Measurements from ENCODE around the gene ASPN. TPM values are rescaled to one million over a fixed set of nuclear protein-coding genes. Genes with fewer than 3 reads are reported as not detected.

The ASPN gene
- polyA plus RNA-seq, 3 donors from 2014 or later: not detected

GRCh38 chr9:92496396-92497176, 14.3 kb upstream of the ASPN start:
- DNase-seq: no peak
- no peak overlapping the region for H3K27ac Mint-ChIP-seq
- H3K9me3 Mint-ChIP-seq: no peaks in the 10 kb centered on the region
- no peaks in the 10 kb centered on the region for H3K27me3 Mint-ChIP-seq (ENCODE audit: low read depth in 3 of 3)
- H3K4me3 Mint-ChIP-seq: no peak overlapping the region
- H3K36me3 Mint-ChIP-seq: peaks cover 0 to 4% (median 0%) of the 10 kb centered on the region in 3 donors
- H3K4me1 Mint-ChIP-seq: no peaks in the 10 kb centered on the region

- no peaks in the 10 kb centered on the region for H3K4me1 Mint-ChIP-seq
- no peaks in the 10 kb centered on the region for H3K9me3 Mint-ChIP-seq
- H3K27me3 Mint-ChIP-seq (ENCODE audit: low read depth in 3 of 3): no peaks in the 10 kb centered on the region
- H3K27ac Mint-ChIP-seq: no peak overlapping the region
- DNase-seq: no peak
- H3K4me3 Mint-ChIP-seq: no peak overlapping the region
- H3K36me3 Mint-ChIP-seq: peaks cover 0 to 4% (median 0%) of the 10 kb centered on the region in 3 donors
Observed at GRCh38 chr9:92494856-92495255, 12.6 kb upstream of the ASPN start.

- Mint-ChIP-seq H3K4me3 (no peak overlapping the region), H3K9me3 (no peaks in the 10 kb centered on the region), H3K27me3 (ENCODE audit: low read depth in 3 of 3) (no peaks in the 10 kb centered on the region), H3K4me1 (no peaks in the 10 kb centered on the region), H3K36me3 (peaks cover 0 to 4% (median 0%) of the 10 kb centered on the region in 3 donors), H3K27ac (no peak overlapping the region)
- DNase-seq: no peak
Observed at GRCh38 chr9:92493749-92494387, 11.6 kb upstream of the ASPN start.

GRCh38 chr9:92492781-92493401, 10.6 kb upstream of the ASPN start:
- Mint-ChIP-seq H3K36me3 (peaks cover 0 to 2% (median 0%) of the 10 kb centered on the region in 3 donors), H3K27me3 (ENCODE audit: low read depth in 3 of 3) (no peaks in the 10 kb centered on the region), H3K9me3 (no peaks in the 10 kb centered on the region), H3K4me1 (no peaks in the 10 kb centered on the region), H3K4me3 (no peak overlapping the region), H3K27ac (no peak overlapping the region)
- no peak for DNase-seq

GRCh38 chr9:92488681-92489550, 6.6 kb upstream of the ASPN start:
- H3K9me3 Mint-ChIP-seq: no peaks in the 10 kb centered on the region
- H3K4me3 Mint-ChIP-seq: no peak overlapping the region
- no peaks in the 10 kb centered on the region for H3K4me1 Mint-ChIP-seq
- DNase-seq: no peak
- no peaks in the 10 kb centered on the region for H3K36me3 Mint-ChIP-seq
- H3K27me3 Mint-ChIP-seq (ENCODE audit: low read depth in 3 of 3): no peaks in the 10 kb centered on the region
- no peak overlapping the region for H3K27ac Mint-ChIP-seq

- no peaks in the 10 kb centered on the region for H3K4me1 Mint-ChIP-seq
- no peak for DNase-seq
- no peak overlapping the region for H3K27ac Mint-ChIP-seq
- no peak overlapping the region for H3K4me3 Mint-ChIP-seq
- H3K27me3 Mint-ChIP-seq (ENCODE audit: low read depth in 3 of 3): no peaks in the 10 kb centered on the region
- no peaks in the 10 kb centered on the region for H3K36me3 Mint-ChIP-seq
- H3K9me3 Mint-ChIP-seq: no peaks in the 10 kb centered on the region
Observed at GRCh38 chr9:92486371-92486770, 4.1 kb upstream of the ASPN start.

GRCh38 chr9:92484563-92484962, 2.3 kb upstream of the ASPN start:
- H3K4me3 Mint-ChIP-seq: no peak overlapping the region
- H3K4me1 Mint-ChIP-seq: no peaks in the 10 kb centered on the region
- no peaks in the 10 kb centered on the region for H3K9me3 Mint-ChIP-seq
- H3K27ac Mint-ChIP-seq: no peak overlapping the region
- no peaks in the 10 kb centered on the region for H3K36me3 Mint-ChIP-seq
- no peak for DNase-seq
- peaks cover 0 to 2% (median 0%) of the 10 kb centered on the region in 3 donors for H3K27me3 Mint-ChIP-seq (ENCODE audit: low read depth in 3 of 3)

- DNase-seq: no peak
- H3K4me3 Mint-ChIP-seq: no peak overlapping the region
- no peaks in the 10 kb centered on the region for H3K4me1 Mint-ChIP-seq
- no peak overlapping the region for H3K27ac Mint-ChIP-seq
- no peaks in the 10 kb centered on the region for H3K36me3 Mint-ChIP-seq
- H3K27me3 Mint-ChIP-seq (ENCODE audit: low read depth in 3 of 3): peaks cover 0 to 2% (median 0%) of the 10 kb centered on the region in 3 donors
- no peaks in the 10 kb centered on the region for H3K9me3 Mint-ChIP-seq
Observed at GRCh38 chr9:92483627-92484545, 1.6 kb upstream of the ASPN start.

- no peak overlapping the region for H3K4me3 Mint-ChIP-seq
- DNase-seq: no peak
- no peak overlapping the region for H3K27ac Mint-ChIP-seq
- no peaks in the 10 kb centered on the region for H3K36me3 Mint-ChIP-seq
- peaks cover 0 to 2% (median 0%) of the 10 kb centered on the region in 3 donors for H3K27me3 Mint-ChIP-seq (ENCODE audit: low read depth in 3 of 3)
- no peaks in the 10 kb centered on the region for H3K9me3 Mint-ChIP-seq
- H3K4me1 Mint-ChIP-seq: no peaks in the 10 kb centered on the region
Observed at GRCh38 chr9:92482805-92483204, 499 bp upstream of the ASPN start.

- Mint-ChIP-seq H3K9me3 (no peaks in the 10 kb centered on the region), H3K4me1 (no peaks in the 10 kb centered on the region), H3K27ac (no peak overlapping the region), H3K36me3 (no peaks in the 10 kb centered on the region), H3K4me3 (no peak overlapping the region), H3K27me3 (ENCODE audit: low read depth in 3 of 3) (peaks cover 0 to 2% (median 0%) of the 10 kb centered on the region in 3 donors)
- DNase-seq: no peak
Observed at GRCh38 chr9:92480986-92481633, 1.2 kb downstream of the ASPN start.

- Mint-ChIP-seq H3K27me3 (ENCODE audit: low read depth in 3 of 3) (peaks cover 0 to 2% (median 0%) of the 10 kb centered on the region in 3 donors), H3K27ac (no peak overlapping the region), H3K4me1 (no peaks in the 10 kb centered on the region), H3K36me3 (no peaks in the 10 kb centered on the region), H3K4me3 (no peak overlapping the region), H3K9me3 (no peaks in the 10 kb centered on the region)
- no peak for DNase-seq
Observed at GRCh38 chr9:92480291-92480771, 2.0 kb downstream of the ASPN start.

- H3K27me3 Mint-ChIP-seq (ENCODE audit: low read depth in 3 of 3): peaks cover 0 to 2% (median 0%) of the 10 kb centered on the region in 3 donors
- DNase-seq: no peak
- no peak overlapping the region for H3K27ac Mint-ChIP-seq
- no peak overlapping the region for H3K4me3 Mint-ChIP-seq
- no peaks in the 10 kb centered on the region for H3K4me1 Mint-ChIP-seq
- no peaks in the 10 kb centered on the region for H3K36me3 Mint-ChIP-seq
- no peaks in the 10 kb centered on the region for H3K9me3 Mint-ChIP-seq
Observed at GRCh38 chr9:92479346-92479745, 3.0 kb downstream of the ASPN start.
